Activated CD4-positive, alpha-beta T cell treated with anti-CD3 and anti-CD28 coated beads, Interleukin-2, amount 50 U/mL, for 48 hours (primary cell): Measurements from ENCODE around the gene SUMF1.

Experiments
- DNase-seq, 2 experiments: peaks; one replicate each; pipeline ENCODE4 v3.0.0-alpha.2; 2020

Gene SUMF1

DNA sequence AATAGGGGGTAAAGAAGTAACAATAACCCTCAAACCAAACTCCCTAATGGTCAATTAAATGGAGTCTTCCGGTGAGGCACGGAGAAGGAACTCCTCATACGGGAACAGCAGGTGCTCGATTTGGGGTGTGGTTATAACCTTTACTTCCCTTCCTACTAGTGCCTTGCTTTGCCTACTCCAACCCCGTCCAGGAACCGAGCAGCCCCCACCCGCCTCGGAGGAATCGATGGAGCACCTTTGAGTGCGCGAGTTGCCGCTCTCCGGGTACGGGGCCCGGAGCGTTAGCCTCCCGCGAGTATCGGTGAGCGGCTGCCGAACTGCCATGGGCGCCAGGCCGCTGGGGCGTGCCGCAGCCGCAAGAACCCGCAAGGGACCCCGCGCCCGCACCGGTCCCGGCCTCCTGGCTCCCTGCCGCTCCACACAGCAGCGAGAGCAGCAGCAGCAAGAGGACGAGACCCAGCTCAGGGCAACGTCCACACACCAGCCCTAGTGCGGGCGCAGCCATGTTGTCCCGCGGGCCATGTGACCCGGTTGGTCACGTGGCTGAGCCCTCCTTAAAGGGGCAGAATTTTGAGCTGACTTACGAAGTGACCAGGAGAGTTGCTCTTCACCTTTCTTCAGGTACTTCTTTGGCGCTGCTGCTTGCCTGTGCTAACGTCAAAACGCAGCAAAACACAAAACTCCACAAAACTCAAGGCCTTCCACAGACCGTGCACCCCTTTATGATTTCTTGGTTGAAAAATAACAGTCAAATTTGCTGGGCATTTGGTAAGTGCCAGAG is at the start of gene SUMF1:
Gene SUMF1 (minus strand): TSS at position 529 of the 781 bp plus-strand sequence. CDS start 24 bp downstream, at position 505.
- peak; percentile 73 to 80 for DNase-seq

DNA sequence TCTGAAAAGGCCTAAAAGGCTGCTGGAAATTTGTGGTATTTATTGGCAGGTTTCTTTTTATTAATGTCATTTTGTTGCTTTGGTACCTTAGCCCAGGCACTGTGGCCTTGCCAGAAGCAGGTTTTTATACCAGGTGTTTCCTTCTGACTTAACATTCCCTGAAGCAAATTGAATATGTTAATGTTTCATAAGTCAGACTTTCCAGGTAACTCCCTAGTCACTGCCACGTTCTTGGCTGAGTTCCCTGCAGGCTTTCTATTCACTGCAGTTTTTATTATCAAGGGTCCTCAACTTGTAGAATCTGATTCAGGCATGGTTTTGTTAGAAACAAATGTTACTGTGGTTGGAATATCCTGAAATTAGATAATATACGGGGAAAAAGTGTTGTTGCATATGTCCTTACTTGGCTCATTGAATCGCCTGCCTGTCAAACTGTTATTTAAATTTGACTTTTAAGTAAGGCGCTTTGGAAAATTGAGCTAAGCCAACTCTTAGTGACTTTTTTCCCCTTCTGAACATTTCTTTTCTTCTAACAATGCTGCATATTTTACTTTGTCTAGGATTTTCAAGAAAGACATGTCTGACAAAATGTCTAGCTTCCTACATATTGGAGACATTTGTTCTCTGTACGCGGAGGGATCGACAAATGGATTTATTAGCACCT is 49.0 kb upstream of the SUMF1 start:
- DNase-seq, result no peak

DNA sequence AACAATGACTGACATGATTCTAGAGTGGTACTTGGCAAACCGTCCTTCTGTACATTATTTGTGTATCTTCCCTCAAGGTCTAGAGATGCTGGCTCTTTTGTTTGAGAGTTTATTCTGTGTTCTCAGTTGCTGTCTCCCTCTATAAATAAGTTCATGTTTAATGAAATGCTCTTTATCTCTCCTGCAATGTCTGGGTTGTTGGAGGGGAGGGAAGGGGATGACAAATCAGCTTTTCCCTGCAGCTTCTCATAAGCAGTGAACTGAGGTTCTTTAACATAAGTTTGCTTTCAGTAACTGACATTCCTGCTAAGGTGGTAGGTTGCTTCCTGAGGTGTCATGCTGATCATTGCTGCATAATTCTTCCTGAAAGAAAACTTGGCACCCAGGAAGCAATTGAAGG is 47.8 kb upstream of the SUMF1 start:
- DNase-seq, result no peak

DNA sequence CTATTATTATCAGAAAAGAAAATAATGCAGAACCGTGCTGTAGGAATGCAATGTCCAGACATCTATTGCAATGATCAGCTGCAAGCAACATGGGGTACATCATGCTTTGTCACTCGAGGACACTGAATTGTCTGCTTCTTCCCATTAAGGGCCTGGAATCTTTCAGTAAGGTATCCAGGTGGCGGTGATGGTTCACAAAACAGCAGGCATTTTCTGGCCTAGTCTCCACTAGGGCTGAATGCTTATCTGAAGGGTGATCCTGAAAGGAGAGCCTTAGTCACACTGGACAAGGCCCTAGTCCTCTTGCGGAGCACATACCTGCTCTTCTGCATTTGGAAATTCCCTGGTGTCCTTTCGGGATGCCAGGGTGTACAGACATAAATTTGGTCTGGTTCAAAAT is 47.3 kb upstream of the SUMF1 start:
- DNase-seq, result no peak

DNA sequence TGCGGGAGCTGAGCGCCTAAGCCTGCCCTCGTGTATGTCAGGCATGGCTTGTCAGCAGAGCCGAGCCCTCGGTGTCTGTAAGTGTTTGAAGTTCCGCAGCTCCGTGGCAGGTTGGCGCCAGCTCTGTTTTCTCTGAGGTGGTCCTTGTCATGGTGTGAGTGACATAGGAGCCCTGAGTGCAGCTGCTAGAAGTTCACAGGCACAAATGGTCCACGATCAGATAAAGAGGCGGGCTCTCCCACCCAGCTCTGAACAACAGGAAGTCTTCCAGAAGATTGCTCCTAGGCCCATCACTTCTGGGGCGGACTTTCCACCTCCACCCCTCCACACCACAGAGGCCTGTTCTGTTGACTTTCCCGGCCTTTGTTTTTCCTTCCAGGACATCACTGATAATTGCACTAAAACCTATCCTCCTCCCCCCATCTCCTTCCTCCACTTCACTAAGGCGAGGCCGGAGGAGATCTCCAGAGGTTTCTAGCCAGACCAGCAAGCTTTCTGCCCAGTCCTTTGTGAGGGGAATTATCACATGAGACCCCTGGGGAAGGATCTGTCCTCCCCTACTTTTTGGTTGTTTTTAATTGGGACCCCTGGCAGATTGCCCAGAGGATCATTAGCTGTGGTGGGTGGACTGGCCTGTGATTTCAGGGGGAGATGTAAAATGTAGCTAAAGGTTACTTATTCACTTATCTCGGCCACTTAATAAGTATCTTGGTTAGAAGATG is 46.0 kb upstream of the SUMF1 start:
- DNase-seq, result no peak

DNA sequence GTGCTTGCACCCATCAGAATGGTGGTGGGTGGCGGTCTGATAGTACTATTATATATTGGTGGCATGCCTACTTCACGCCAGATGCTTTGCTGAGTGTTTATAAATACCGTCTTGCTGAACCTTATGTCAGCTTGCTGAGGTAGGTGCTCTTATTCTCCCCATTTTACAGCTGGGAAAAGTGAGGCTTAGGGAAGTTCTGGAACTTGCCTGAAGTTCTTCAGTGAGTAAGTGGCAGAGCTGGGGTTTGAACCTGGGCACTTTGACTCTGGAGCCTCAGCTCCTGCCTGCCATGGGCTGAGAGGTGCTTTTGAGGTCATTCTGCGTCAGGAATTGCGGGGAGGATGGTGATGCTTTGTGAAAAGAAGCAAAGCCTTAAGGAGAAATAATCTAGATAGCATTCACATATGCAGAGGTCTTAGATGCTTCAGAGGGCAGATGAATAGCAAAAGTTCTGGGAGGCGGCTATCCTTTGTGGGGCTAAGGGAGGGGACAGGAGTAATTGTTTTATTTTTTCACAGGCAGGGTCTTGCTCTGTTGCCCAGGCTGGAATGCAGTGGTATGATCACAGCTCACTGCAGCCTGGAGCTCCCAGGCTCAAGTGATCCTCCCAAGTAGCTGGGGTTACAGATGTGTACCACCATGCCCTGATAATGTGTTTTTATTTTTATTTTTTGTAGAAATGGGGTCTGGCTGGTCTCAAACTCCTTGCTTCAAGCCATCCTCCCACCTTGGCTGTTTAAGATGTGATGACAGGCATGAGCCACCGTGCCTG is 44.6 kb upstream of the SUMF1 start:
- DNase-seq, result no peak

DNA sequence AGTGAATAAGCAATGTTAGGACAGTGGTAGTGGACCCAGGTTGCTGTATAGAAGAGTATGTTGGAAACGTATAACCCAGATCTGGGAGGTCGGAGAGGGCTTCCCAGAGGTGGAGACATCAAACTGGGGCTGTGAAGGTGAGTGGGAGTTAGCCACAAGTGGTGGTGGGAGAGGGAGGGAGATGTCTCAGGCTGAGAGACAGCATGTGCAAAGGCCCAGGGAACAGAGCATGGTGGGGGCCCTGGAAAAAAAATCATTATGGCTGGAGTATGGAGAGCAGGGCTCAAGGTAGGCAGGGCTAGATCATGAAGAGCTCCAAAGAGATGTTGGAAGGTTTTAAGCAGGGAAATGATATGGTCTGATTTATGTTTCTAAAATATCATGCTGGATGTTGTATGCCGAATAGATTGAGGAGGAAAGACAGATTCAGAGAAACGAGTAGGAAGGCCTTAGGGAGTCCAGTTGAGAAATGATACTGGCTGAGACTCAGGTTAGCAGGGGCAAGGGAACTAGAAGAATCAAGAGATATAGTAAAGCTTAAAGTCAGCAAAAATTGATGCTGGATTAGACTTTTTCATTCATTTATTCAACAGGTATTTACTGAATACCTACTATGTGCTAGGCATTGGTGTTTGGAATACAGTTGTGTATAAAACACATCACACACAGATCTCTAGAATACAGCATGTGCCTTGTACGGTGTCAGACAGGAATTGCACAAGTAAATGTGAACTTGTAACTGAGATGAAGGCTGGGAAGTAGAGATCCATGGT is 43.1 kb upstream of the SUMF1 start:
- DNase-seq, result no peak

DNA sequence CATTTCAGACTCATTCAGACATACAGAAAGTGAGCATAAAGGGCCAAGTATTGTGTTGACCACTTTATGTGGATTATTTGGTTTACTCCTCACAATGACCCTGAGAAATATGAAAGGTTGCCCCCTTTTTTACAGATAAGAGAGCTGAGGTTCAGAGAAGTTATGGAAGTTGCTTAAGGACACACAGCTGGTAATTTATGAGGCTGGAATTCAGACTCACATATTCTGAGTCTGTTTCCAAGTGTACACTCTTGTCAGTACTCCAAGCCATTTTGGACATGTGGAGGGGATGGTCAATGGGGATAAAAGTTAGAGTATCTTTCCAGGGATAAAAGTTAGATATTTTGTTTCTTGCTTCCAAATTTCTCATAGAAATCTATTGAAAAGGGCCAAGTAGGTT is 42.0 kb upstream of the SUMF1 start:
- DNase-seq, result no peak

DNA sequence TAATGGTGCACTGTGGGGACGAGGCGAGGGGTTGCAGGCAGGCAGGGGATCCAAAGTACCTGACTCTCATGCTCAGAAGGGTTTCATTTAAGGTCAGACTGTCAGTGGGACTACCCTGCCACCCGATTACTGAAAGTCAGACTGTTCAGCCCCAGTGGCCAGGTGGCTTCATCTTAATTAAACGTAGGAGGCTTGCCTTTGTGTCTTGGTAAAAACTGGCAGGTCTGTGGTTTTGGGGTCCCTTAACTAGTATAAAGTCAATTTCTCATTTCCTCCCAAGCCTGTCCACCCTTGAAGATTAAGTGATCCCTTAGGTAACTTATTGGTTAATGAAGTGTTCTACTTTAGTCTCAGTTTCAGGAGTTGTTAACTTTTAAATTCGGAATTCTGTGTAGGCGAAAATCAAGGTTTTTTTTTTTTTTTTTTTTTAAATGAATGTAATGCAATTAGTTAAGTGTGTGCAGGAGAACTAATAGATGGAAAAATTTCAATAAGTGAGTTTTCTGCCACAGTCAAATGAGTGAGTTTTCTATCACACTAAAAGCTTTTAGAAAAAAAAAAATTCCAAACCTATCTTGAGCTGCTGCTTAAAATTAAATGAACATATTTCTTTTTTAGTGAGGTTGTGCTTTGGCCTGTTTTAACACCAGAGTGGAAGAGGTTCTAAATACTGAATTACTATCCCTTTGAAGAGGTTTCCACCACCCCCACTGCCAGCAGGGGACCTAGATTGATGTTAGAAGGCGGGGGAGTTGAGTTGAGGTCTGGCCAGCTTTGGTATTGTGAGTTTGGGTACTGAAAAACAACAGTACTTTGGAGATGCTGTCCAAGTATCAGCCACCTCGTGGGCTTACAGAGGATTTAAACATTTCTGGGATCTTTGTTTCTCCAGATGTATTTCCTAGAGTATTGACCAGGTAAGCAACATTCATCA is 41.2 kb upstream of the SUMF1 start:
- DNase-seq, result no peak

DNA sequence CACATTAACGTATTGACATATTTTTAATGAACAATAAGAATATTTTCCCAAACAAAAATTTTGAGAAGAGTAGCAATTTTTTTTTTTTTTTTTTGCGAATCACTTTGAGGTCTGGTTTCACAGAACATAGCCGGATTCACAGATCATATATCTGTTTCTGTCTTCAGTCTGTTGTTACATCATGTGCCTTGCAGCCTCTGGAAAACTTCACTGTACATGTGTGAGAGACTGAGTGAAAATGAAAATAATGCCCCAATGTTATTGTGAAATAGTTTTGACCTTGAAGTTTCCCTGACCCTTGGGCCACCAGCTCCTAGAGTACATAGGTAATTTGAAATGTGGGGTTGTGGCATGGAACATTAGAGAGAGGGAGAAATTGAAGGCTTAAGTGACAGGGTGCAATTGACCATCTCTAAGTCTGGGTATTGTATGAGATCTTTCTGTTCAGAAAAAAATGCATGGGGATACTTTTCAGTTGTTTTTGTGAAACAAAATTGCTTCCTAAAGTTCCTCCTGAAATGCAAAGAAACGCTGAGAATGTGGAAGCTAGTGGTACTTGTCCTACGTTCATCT is 40.0 kb upstream of the SUMF1 start:
- no peak for DNase-seq

DNA sequence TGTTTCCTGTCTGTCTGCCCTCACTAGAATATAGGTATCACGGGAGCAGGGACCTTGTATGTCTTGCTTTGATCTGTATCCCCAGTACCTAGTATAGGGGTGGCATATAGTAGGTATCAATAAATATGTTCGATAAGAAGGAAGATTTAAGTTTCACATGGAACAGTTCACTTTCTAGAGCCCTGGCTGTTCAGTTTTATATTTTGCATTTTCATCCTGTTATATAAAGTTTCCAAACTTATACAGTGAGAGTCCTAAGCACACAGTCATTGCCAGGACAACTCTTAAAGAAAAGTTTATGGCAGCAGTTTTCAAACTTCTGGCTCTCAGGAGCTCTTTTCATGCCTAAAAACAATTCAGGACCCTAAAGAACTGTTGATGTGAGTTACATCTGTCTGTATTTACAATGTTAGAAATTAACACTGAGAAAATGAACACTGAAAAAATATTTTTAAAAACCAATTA is 39.5 kb upstream of the SUMF1 start:
- no peak for DNase-seq

DNA sequence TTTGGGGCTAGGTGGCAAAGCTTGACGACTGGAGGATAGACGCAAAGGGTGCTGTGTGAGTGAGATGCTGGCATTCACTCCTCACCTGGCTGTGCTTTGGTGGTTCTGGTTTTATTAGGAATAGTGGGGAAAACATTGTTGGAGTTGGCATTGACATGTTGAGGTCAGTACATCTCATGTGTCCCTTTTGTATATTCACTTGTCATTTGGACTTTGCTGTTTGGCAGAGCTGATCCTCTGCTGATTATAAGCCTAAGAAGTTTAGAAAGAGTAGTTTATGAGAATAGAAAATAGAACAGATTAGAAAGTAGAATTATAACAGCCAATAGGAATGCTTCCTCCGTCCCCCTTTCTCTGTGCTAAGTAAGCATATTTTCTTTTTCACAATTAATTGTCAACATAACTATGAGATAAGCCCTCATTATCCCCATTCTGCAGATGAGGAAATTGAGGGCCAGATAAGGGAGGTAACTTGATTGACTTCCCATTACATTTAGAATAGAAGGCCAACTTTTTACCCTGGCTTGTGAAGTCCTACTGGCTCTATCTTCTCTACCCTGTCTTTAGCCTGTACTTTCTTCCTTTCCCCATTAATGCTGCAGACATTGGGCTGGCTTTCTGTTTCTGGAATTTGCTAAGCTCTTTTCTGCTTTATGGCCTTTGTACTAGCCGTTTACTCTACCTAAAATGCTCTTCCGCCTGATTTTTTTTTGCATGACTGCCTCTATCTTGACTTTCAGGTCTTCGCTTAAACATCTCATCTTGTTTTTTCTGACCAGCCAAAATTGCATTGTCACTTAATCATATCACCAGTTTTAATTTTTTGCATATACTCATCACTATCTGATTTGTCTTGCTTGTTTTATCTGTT is 38.9 kb upstream of the SUMF1 start:
- no peak for DNase-seq

DNA sequence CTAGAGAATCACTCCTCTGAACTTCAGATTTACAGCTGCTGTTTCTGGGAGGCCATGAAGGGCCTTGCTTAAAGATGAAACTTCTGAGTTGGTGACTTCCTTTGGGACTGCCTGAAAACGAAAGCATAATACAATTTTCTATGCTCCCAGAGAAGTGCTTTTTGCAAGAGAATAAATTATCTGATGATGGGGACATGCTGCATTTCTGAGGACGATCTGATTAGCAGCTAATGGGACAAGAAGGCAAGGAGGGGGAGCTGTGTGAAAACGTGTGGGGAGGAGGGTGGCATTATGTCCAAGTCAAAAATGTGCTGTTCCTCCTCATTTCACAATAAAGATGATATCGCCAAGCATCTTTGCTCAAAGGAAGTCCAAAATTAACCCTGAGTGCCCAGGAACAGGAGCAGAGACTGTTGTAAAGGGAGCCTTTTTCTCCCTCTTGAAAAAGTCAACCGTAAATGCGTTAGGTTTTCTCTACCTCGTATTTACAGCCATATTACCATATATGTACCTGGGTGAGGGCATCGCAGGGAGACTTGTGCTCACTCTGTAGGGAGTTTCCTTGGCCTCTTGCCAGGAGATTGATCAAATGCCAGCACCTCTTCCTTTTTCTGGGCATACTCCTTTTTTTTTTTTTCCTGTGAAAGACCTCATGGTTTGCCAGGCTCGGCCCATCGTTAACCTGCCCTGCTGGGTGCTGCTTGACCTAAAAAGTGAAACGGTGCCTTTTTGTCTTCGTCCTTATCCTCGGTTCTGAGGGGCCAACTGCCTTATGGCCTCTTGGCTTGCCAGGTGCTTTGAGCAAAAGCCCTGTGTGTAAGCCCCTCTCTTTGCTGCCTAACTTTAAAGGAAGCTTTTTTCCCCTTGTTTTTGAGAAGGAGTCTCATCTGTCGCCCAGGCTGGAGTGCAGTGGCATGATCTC is 37.5 kb upstream of the SUMF1 start:
- peak in 1 of 2 experiments; percentile 24 for DNase-seq

DNA sequence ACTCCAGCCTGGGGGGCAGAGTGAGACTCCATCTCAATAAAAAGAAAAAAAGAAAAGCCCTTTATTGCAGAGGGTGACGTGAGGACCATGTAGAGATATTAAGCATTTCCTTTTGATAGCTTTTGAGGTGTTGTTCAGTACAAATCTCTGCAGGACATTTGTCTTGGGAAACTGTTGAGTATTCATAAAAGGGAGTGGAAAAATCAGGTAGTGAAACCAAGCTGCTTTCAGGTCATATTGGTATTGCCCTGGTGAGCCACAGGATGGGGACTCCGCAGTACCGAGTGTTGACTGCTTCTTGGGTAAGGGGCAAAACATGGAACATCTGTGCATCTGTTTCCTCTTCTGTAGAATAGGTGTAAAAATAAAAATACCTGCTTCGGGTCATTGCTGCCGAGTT is 36.0 kb upstream of the SUMF1 start:
- DNase-seq, result no peak

DNA sequence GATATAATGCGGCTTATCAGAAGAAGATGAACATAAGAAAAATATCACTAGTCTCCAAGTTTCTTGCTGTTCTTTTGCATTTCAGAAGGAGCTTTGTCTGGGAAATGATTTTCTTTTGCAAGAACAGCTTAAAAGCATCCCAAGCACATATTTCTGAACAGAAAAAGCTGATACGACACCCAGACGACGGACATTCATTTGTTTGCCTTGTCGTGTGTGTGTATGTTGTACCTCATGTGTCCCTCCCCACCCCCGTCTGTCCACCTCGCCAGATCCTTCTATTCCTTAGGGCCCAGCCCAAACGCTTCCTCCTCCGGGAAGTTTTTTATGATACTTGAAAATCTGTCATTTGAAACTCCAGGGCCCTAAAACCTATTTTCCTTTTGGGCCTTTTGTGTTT is 34.9 kb upstream of the SUMF1 start:
- no peak for DNase-seq

DNA sequence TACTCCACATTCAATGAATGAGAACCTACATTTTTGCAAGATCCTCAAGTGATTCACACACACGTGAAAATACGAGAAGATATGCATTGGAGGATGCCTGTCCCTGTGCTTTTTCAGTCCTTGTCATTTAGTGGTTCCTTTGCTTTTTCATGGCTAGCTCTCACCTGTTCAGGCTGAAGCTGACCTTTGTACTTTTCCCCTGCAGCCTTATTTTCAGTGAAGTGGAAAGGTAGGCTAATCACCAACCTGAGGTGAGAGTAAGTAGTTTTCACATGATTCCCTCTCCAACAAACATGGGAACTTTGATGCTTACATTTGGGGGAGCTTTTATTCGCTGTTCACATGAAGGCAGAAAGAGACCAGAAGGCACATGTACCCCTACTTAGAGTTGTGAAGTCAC is 34.4 kb upstream of the SUMF1 start:
- DNase-seq, result no peak

DNA sequence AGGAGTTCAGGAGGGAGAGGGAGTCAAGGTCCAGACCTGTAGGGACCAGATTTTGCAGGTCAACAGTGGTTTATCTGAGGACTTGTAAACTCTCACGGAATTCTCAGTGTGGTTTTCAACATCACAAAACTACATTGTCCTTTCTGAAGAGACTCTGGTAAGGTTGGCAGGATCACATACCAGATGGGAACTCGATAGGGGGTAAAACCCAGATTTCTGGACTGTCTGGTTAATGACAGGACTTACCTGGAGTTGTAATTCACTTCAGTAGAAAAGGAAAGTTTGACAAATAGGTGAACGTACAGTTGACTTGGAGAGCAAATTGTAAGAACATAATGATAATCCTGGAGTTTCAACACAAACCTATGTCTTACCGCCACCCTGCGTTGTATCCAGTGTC is 31.4 kb upstream of the SUMF1 start:
- DNase-seq, result no peak

DNA sequence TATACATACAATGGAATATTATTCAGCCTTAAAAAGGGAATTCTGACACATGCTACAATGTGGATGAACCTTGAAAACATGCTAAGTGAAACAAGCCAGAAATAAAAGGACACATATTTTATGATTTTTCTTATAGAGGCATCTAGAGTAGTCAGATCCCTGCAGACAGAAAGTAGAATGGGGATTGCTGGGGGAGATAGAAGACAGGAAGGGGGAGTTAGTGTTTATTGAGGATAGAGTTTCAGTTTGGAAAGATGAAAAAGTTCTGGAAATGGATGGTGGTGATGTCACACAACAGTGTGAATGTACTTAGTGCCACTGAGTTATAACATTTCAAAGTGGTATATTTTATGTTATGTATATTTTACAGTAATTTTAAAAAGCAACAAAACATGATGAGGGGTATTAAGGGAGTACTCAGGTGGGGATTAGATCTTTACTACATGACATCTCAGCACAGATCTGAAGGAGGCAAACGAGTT is 30.8 kb upstream of the SUMF1 start:
- DNase-seq, result no peak
